ENCODE measurements around the gene CYP4F3. TPM values are rescaled to one million over a fixed set of nuclear protein-coding genes. Genes with fewer than 3 reads are reported as not detected.

The CYP4F3 gene
- polyA plus RNA-seq, 3 donors, result 0.56 to 1.2 (median 0.92) TPM

DNA sequence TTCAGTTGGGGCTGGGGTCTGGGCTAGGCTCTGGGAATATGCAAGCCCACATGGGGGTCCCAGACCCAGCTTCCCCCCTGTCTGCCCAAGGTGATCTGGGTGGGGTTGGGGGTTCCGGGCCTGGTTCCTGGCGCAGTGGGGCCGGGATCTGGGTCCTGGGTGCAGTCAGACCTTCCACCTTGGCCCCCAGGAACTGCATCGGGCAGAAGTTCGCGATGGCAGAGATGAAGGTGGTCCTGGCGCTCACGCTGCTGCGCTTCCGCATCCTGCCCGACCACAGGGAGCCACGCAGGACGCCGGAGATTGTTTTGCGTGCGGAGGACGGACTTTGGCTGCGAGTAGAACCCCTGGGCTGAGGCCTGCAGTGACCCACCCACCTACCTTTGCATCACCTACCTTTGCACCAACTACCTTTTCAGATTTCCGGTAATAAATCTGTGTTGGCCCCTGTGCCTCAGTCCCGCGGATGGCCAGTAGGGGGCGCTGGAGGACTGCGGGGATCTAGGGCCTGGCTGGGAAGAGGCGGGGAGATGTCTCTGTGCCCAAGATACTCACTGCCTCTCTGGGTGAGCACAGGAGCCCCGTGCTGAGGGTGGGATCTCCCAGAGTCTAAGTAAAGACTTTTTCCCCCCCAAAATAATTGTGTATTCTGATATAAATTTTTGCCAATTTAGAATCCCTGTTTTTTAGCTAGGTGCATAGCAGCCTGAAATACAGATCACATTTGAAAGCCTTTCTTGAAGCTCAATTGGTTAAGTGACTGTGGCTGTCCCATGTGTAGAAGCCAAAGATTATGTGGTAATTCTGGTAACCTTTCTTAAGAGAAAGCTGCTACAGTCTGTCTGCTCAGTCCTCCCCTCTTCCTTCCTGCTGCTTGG is 11.5 kb upstream of the CYP4F3 start:
- Histone ChIP-seq H3K4me1 (ENCODE audit: control insufficient read depth in 1 of 2, insufficient read depth in 2 of 2, low read length in 2 of 2) (peaks cover 21 to 22% of the 10 kb centered on the region in 2 donors), H3K27me3 (ENCODE audit: control insufficient read depth in 2 of 2, insufficient read depth in 2 of 2, low read length in 2 of 2) (no peaks in the 10 kb centered on the region), H3K79me2 (ENCODE audit: insufficient read depth, low read length) (no peaks in the 10 kb centered on the region), H3K27ac (ENCODE audit: low read depth in 1 of 2, low read length in 2 of 2) (no peak overlapping the region), H3K36me3 (replicated peaks in 1 of 2; ENCODE audit: control insufficient read depth in 1 of 2, insufficient read depth in 2 of 2, low read length in 2 of 2) (no peaks in the 10 kb centered on the region), H3K9me3 (replicated peaks in 1 of 2; ENCODE audit: control insufficient read depth in 1 of 2, insufficient read depth in 1 of 2, low read length in 2 of 2) (no peaks in the 10 kb centered on the region), H3K4me3 (replicated peaks in 1 of 3; ENCODE audit: low read depth in 2 of 3, low read length in 3 of 3) (no peak overlapping the region), H2AFZ (ENCODE audit: insufficient read depth, low read depth, low read length, poor library complexity, severe bottlenecking) (no peak overlapping the region), H3K4me2 (replicated peaks; ENCODE audit: extremely low read depth, low read length, poor library complexity, severe bottlenecking) (no peak overlapping the region), H4K20me1 (ENCODE audit: insufficient read depth, low read length) (no peaks in the 10 kb centered on the region), H3K9ac (ENCODE audit: insufficient read depth, low read length, poor library complexity, severe bottlenecking) (no peak overlapping the region)
- Mint-ChIP-seq H3K4me1 (peaks cover 23% of the 10 kb centered on the region), H3K36me3 (no peaks in the 10 kb centered on the region), H3K4me3 (no peak overlapping the region), H3K27ac (peak overlapping the region in 1 of 7 donors; percentile 64), H3K27me3 (ENCODE audit: low read depth in 3 of 3) (peaks cover 0 to 8% (median 8%) of the 10 kb centered on the region in 3 donors), H3K9me3 (peaks cover 0 to 2% (median 0%) of the 10 kb centered on the region in 7 donors)
- TF ChIP-seq, protein P1, sequence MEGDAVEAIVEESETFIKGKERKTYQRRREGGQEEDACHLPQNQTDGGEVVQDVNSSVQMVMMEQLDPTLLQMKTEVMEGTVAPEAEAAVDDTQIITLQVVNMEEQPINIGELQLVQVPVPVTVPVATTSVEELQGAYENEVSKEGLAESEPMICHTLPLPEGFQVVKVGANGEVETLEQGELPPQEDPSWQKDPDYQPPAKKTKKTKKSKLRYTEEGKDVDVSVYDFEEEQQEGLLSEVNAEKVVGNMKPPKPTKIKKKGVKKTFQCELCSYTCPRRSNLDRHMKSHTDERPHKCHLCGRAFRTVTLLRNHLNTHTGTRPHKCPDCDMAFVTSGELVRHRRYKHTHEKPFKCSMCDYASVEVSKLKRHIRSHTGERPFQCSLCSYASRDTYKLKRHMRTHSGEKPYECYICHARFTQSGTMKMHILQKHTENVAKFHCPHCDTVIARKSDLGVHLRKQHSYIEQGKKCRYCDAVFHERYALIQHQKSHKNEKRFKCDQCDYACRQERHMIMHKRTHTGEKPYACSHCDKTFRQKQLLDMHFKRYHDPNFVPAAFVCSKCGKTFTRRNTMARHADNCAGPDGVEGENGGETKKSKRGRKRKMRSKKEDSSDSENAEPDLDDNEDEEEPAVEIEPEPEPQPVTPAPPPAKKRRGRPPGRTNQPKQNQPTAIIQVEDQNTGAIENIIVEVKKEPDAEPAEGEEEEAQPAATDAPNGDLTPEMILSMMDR (IDR thresholded peaks at IDR 0.05), result peak; percentile 99
- intact Hi-C loops (cut with micrococcal nuclease), result loop anchor here (5.0 to 10.0 kb wide), 3 partner anchors 553 to 786 kb away; partner anchors contain the start of gene FAM32A (in 1 of the 2)
- 18% methylated on average over 19 of the region's 25 CpGs for WGBS (ENCODE audit: insufficient coverage)
- DNase-seq, result peak; percentile 61 to 75 (median 62)

DNA sequence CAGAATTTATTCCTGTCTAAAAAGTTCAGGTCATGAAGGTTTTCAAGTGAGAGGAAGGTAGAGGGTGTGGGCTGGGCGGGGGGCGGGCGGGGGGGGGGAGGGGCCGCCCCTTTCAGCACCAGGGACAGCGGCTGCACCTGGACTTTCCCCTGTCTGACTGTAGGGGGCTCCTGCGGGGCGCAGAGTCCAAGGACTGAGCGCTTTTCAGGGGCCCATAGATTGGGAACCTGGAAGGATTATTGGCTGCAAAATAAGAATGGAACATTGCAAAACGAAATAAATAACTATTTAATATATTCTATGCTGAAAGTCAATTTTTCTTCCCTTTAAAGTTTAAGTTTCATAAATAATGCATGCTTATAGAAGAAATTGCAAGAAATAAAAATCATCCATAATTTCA is 8.9 kb upstream of the CYP4F3 start:
- no peak for DNase-seq
- TF ChIP-seq, protein P1 (IDR thresholded peaks at IDR 0.05), result peak; percentile 59
- H3K79me2 ChIP-seq (ENCODE audit: insufficient read depth, low read length), result no peaks in the 10 kb centered on the region
- H3K27ac ChIP-seq (ENCODE audit: low read depth in 1 of 2, low read length in 2 of 2), result no peak overlapping the region
- WGBS (ENCODE audit: insufficient coverage), result no CpG with 5 or more reads among the region's 9 CpGs
- Mint-ChIP-seq H3K36me3 (no peaks in the 10 kb centered on the region), H3K27me3 (ENCODE audit: low read depth in 3 of 3) (peaks cover 0 to 7% (median 4%) of the 10 kb centered on the region in 3 donors), H3K4me3 (no peak overlapping the region), H3K4me1 (peaks cover 44% of the 10 kb centered on the region), H3K9me3 (peaks cover 0 to 2% (median 0%) of the 10 kb centered on the region in 7 donors), H3K27ac (no peak overlapping the region)
- no peak overlapping the region for H2AFZ ChIP-seq (ENCODE audit: insufficient read depth, low read depth, low read length, poor library complexity, severe bottlenecking)
- H3K9ac ChIP-seq (ENCODE audit: insufficient read depth, low read length, poor library complexity, severe bottlenecking), result no peak overlapping the region
- intact Hi-C loops (cut with micrococcal nuclease), result loop anchor here in 1 of 2 donors (5.0 kb wide), 1 partner anchor 235 kb away; no protein-coding TSS in a partner anchor
- H3K4me3 ChIP-seq (replicated peaks in 1 of 3; ENCODE audit: low read depth in 2 of 3, low read length in 3 of 3), result no peak overlapping the region
- no peaks in the 10 kb centered on the region for H3K9me3 ChIP-seq (replicated peaks in 1 of 2; ENCODE audit: control insufficient read depth in 1 of 2, insufficient read depth in 1 of 2, low read length in 2 of 2)
- H3K4me1 ChIP-seq (ENCODE audit: control insufficient read depth in 1 of 2, insufficient read depth in 2 of 2, low read length in 2 of 2), result peaks cover 34 to 37% of the 10 kb centered on the region in 2 donors
- no peaks in the 10 kb centered on the region for H3K27me3 ChIP-seq (ENCODE audit: control insufficient read depth in 2 of 2, insufficient read depth in 2 of 2, low read length in 2 of 2)
- H4K20me1 ChIP-seq (ENCODE audit: insufficient read depth, low read length), result no peaks in the 10 kb centered on the region
- no peak overlapping the region for H3K4me2 ChIP-seq (replicated peaks; ENCODE audit: extremely low read depth, low read length, poor library complexity, severe bottlenecking)
- H3K36me3 ChIP-seq (replicated peaks in 1 of 2; ENCODE audit: control insufficient read depth in 1 of 2, insufficient read depth in 2 of 2, low read length in 2 of 2), result no peaks in the 10 kb centered on the region

Data from CD14-positive monocyte (primary cell).